ENCODE data around the gene GON7. TPM values are rescaled to one million over a fixed set of nuclear protein-coding genes. Genes with fewer than 3 reads are reported as not detected.
"Not testable (repeated sequence)": the region's sequence is repeated elsewhere in the genome, so short reads cannot be mapped to it uniquely, and the experiment has no call there.

Gene GON7
- total RNA-seq, 1 donor from 2014 or later, result 13.5 TPM

GRCh38 chr14:93163564-93163963 is 43.3 kb downstream of the GON7 start:
- H3K4me1 Mint-ChIP-seq, result peaks cover 7% of the 10 kb centered on the region
- no peaks in the 10 kb centered on the region for H3K27me3 Mint-ChIP-seq (ENCODE audit: low read depth)
- TF ChIP-seq, protein P1, sequence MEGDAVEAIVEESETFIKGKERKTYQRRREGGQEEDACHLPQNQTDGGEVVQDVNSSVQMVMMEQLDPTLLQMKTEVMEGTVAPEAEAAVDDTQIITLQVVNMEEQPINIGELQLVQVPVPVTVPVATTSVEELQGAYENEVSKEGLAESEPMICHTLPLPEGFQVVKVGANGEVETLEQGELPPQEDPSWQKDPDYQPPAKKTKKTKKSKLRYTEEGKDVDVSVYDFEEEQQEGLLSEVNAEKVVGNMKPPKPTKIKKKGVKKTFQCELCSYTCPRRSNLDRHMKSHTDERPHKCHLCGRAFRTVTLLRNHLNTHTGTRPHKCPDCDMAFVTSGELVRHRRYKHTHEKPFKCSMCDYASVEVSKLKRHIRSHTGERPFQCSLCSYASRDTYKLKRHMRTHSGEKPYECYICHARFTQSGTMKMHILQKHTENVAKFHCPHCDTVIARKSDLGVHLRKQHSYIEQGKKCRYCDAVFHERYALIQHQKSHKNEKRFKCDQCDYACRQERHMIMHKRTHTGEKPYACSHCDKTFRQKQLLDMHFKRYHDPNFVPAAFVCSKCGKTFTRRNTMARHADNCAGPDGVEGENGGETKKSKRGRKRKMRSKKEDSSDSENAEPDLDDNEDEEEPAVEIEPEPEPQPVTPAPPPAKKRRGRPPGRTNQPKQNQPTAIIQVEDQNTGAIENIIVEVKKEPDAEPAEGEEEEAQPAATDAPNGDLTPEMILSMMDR (conservative IDR thresholded peaks at IDR 0.05), result no peak
- DNase-seq (ENCODE audit: low read depth, low spot score), result no peak
- H3K9me3 Mint-ChIP-seq, result no peaks in the 10 kb centered on the region
- no peaks in the 10 kb centered on the region for H3K36me3 Mint-ChIP-seq (ENCODE audit: low read depth)
- no peak overlapping the region for H3K27ac Mint-ChIP-seq (ENCODE audit: unreplicated experiment)
- no peak overlapping the region for H3K4me3 Mint-ChIP-seq

DNA sequence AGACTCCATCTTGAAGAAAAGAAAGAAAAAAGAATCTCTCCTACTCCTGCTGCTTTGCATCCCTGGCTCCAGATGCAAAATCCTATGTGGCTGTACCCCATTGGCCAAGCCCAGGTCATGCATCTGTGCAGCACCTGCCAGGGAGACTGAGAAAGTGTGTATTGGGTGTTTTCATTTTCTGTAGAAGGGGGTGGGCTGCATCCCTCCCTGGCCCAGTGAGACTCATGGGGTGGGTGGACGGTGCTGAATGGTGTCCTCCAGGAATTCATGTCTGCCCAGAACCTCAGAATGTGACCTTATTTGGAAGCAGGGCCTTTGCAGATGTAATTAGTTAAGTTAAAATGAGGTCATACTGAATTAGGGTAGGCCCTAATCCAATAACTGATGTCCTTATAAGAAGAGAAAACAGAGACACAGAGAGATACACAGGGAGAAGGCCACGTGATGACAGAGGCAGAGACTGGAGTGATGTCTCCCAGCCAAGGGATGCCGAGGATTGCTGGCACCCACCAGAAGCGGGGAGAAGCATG is 45.4 kb downstream of the GON7 start:
- Mint-ChIP-seq H3K4me1 (peaks cover 10% of the 10 kb centered on the region), H3K27me3 (ENCODE audit: low read depth) (no peaks in the 10 kb centered on the region), H3K4me3 (no peak overlapping the region), H3K9me3 (no peaks in the 10 kb centered on the region), H3K36me3 (ENCODE audit: low read depth) (no peaks in the 10 kb centered on the region), H3K27ac (ENCODE audit: unreplicated experiment) (no peak overlapping the region)
- TF ChIP-seq, protein P1 (conservative IDR thresholded peaks at IDR 0.05), result no peak
- DNase-seq (ENCODE audit: low read depth, low spot score), result no peak

- no peak overlapping the region for H3K27ac Mint-ChIP-seq (ENCODE audit: unreplicated experiment)
Measured at GRCh38 chr14:93160353-93160801, 46.5 kb downstream of the GON7 start.

GRCh38 chr14:93159625-93160352 is 47.1 kb downstream of the GON7 start:
- not testable (repeated sequence) for H3K9me3 Mint-ChIP-seq; DNase-seq (ENCODE audit: low read depth, low spot score); H3K4me1 Mint-ChIP-seq; H3K27me3 Mint-ChIP-seq (ENCODE audit: low read depth); H3K27ac Mint-ChIP-seq (ENCODE audit: unreplicated experiment); H3K36me3 Mint-ChIP-seq (ENCODE audit: low read depth); H3K4me3 Mint-ChIP-seq

More at GRCh38 chr14:93160353-93160801, 46.5 kb downstream of the GON7 start:
- Mint-ChIP-seq H3K27me3 (ENCODE audit: low read depth) (no peaks in the 10 kb centered on the region), H3K9me3 (no peaks in the 10 kb centered on the region), H3K4me1 (peaks cover 8% of the 10 kb centered on the region), H3K36me3 (ENCODE audit: low read depth) (no peaks in the 10 kb centered on the region), H3K4me3 (no peak overlapping the region)
- DNase-seq (ENCODE audit: low read depth, low spot score), result no peak
- TF ChIP-seq, protein P1 (conservative IDR thresholded peaks at IDR 0.05), result peak; percentile 46

DNA sequence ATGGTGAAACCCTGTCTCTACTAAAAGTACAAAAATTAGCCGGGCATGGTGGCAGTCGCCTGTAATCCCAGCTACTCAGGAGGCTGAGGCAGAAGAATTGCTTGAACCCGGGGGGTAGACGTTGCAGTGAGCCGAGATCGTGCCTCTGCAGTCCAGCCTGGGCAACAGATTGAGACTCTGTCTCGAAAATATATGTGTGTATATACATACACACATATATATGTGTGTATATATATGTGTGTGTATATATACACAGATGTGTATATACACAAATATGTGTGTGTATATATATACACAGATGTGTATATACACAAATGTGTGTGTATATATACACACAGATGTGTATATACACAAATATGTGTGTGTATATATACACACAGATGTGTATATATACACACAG is 48.5 kb downstream of the GON7 start:
- H3K36me3 Mint-ChIP-seq (ENCODE audit: low read depth); H3K9me3 Mint-ChIP-seq; DNase-seq (ENCODE audit: low read depth, low spot score); H3K27ac Mint-ChIP-seq (ENCODE audit: unreplicated experiment); H3K27me3 Mint-ChIP-seq (ENCODE audit: low read depth); H3K4me3 Mint-ChIP-seq; H3K4me1 Mint-ChIP-seq: not testable (repeated sequence)

DNA sequence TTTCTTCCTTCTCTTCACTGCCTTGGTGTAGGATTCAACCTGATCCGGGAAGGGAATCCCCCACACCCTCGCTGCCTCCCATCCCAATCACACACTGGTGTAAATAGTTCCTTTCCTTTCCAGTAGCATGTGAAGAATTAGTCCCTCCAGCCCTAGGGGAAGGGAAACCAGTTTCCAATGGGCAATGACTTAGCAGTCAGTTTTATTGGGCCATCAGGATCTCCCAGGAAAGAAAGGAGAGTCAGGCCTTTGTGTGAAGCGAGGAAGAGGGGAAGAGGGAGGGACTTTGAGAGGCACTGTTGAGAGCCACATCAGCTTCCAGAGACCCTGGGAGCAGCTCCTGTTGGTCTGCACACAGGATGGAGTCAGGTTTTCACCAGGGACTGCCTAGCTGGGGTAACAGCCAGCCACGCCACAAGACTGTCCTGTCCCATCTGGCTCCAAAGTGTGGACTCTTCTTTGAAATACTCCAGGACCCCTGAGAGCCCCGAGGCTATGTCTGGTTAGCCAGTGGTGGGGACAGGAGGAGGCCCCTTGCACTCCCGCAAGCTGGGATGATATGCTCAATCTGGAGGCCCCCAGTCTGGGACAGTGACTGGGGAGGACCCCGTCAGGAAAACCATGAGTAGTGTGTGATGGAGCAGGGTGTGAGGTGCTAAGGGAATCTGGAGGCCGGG is 50.0 kb downstream of the GON7 start:
- TF ChIP-seq, protein P1 (conservative IDR thresholded peaks at IDR 0.05), result no peak
- Mint-ChIP-seq H3K4me1 (peaks cover 3% of the 10 kb centered on the region), H3K36me3 (ENCODE audit: low read depth) (no peaks in the 10 kb centered on the region), H3K27ac (ENCODE audit: unreplicated experiment) (no peak overlapping the region), H3K27me3 (ENCODE audit: low read depth) (no peaks in the 10 kb centered on the region), H3K9me3 (no peaks in the 10 kb centered on the region), H3K4me3 (no peak overlapping the region)
- DNase-seq (ENCODE audit: low read depth, low spot score), result no peak

Data from neural crest cell (in vitro differentiated cells).